ENCODE data around the gene TXNRD2. TPM values are rescaled to one million over a fixed set of nuclear protein-coding genes. Genes with fewer than 3 reads are reported as not detected.
A peak's percentile ranks its signal among the peaks of the same experiment; 100 is the strongest.

The TXNRD2 gene
- total RNA-seq, 2 donors from 2014 or later: 4.6 to 33.0 TPM

GRCh38 chr22:19921544-19922081, 20.0 kb downstream of the TXNRD2 start:
- Mint-ChIP-seq H3K36me3 (no peaks in the 10 kb centered on the region), H3K27ac (no peak overlapping the region), H3K9me3 (no peaks in the 10 kb centered on the region)
- DNase-seq (ENCODE audit: low spot score in 2 of 2): no peak
- ATAC-seq: no peak

- H3K27ac Mint-ChIP-seq: peak overlapping the region; percentile 53 to 72
- ATAC-seq: no peak
- DNase-seq (ENCODE audit: low spot score in 2 of 2): no peak
- no peaks in the 10 kb centered on the region for H3K9me3 Mint-ChIP-seq
- peaks cover 3 to 4% of the 10 kb centered on the region in 2 donors for H3K36me3 Mint-ChIP-seq
Measured at GRCh38 chr22:19919701-19920363, 21.8 kb downstream of the TXNRD2 start.

GRCh38 chr22:19918332-19919106, 23.1 kb downstream of the TXNRD2 start:
- Mint-ChIP-seq H3K36me3 (peaks cover 16 to 17% of the 10 kb centered on the region in 2 donors), H3K27ac (no peak overlapping the region), H3K9me3 (no peaks in the 10 kb centered on the region)
- ATAC-seq: no peak
- no peak for DNase-seq (ENCODE audit: low spot score in 2 of 2)

GRCh38 chr22:19917389-19918138, 24.1 kb downstream of the TXNRD2 start:
- no peak overlapping the region for H3K27ac Mint-ChIP-seq
- H3K36me3 Mint-ChIP-seq: peaks cover 18 to 21% of the 10 kb centered on the region in 2 donors
- no peaks in the 10 kb centered on the region for H3K9me3 Mint-ChIP-seq
- ATAC-seq (no peak), DNase-seq (ENCODE audit: low spot score in 2 of 2) (no peak)

- Mint-ChIP-seq H3K27ac (no peak overlapping the region), H3K36me3 (peaks cover 18 to 21% of the 10 kb centered on the region in 2 donors), H3K9me3 (no peaks in the 10 kb centered on the region)
- DNase-seq (ENCODE audit: low spot score in 2 of 2): no peak
- no peak for ATAC-seq
Measured at GRCh38 chr22:19916941-19917340, 24.7 kb downstream of the TXNRD2 start.

- ATAC-seq (no peak), DNase-seq (ENCODE audit: low spot score in 2 of 2) (no peak)
- H3K36me3 Mint-ChIP-seq: peaks cover 18 to 21% of the 10 kb centered on the region in 2 donors
- no peak overlapping the region for H3K27ac Mint-ChIP-seq
- H3K9me3 Mint-ChIP-seq: no peaks in the 10 kb centered on the region
Measured at GRCh38 chr22:19916006-19916405, 25.6 kb downstream of the TXNRD2 start.

GRCh38 chr22:19915287-19915954, 26.2 kb downstream of the TXNRD2 start:
- peaks cover 18 to 21% of the 10 kb centered on the region in 2 donors for H3K36me3 Mint-ChIP-seq
- no peaks in the 10 kb centered on the region for H3K9me3 Mint-ChIP-seq
- H3K27ac Mint-ChIP-seq: no peak overlapping the region
- no peak for ATAC-seq
- DNase-seq (ENCODE audit: low spot score in 2 of 2): no peak

- Mint-ChIP-seq H3K27ac (no peak overlapping the region), H3K36me3 (peaks cover 18 to 21% of the 10 kb centered on the region in 2 donors), H3K9me3 (no peaks in the 10 kb centered on the region)
- ATAC-seq (no peak), DNase-seq (ENCODE audit: low spot score in 2 of 2) (no peak)
Measured at GRCh38 chr22:19914201-19914943, 27.2 kb downstream of the TXNRD2 start.

GRCh38 chr22:19913337-19913936, 28.2 kb downstream of the TXNRD2 start:
- no peak for DNase-seq (ENCODE audit: low spot score in 2 of 2)
- no peak for ATAC-seq
- peak overlapping the region in 1 of 2 donors; percentile 60 for H3K27ac Mint-ChIP-seq
- H3K36me3 Mint-ChIP-seq: peaks cover 18 to 21% of the 10 kb centered on the region in 2 donors
- H3K9me3 Mint-ChIP-seq: no peaks in the 10 kb centered on the region

GRCh38 chr22:19912271-19912999, 29.2 kb downstream of the TXNRD2 start:
- ATAC-seq: no peak
- Mint-ChIP-seq H3K27ac (no peak overlapping the region), H3K9me3 (no peaks in the 10 kb centered on the region), H3K36me3 (peaks cover 18 to 21% of the 10 kb centered on the region in 2 donors)
- no peak for DNase-seq (ENCODE audit: low spot score in 2 of 2)

GRCh38 chr22:19911540-19912270, 29.9 kb downstream of the TXNRD2 start:
- Mint-ChIP-seq H3K9me3 (no peaks in the 10 kb centered on the region), H3K36me3 (peaks cover 18 to 21% of the 10 kb centered on the region in 2 donors), H3K27ac (peak overlapping the region in 1 of 2 donors; percentile 71)
- DNase-seq (ENCODE audit: low spot score in 2 of 2) (no peak), ATAC-seq (no peak)

- DNase-seq (ENCODE audit: low spot score in 2 of 2) (no peak), ATAC-seq (no peak)
- H3K36me3 Mint-ChIP-seq: peaks cover 18 to 21% of the 10 kb centered on the region in 2 donors
- no peaks in the 10 kb centered on the region for H3K9me3 Mint-ChIP-seq
- H3K27ac Mint-ChIP-seq: peak overlapping the region in 1 of 2 donors; percentile 46
Measured at GRCh38 chr22:19910180-19910744, 31.4 kb downstream of the TXNRD2 start.

GRCh38 chr22:19909350-19910179, 32.1 kb downstream of the TXNRD2 start:
- ATAC-seq: peak; percentile 94 to 95
- peak; percentile 73 to 81 for DNase-seq (ENCODE audit: low spot score in 2 of 2)
- no peaks in the 10 kb centered on the region for H3K9me3 Mint-ChIP-seq
- peak overlapping the region in 1 of 2 donors; percentile 46 for H3K27ac Mint-ChIP-seq
- peaks cover 12 to 16% of the 10 kb centered on the region in 2 donors for H3K36me3 Mint-ChIP-seq
